SIG-M5 treated with dmso at 0.1 percent for 504 hours (cell line): ENCODE results near the gene TOR3A.
"Not testable (repeated sequence)": the region's sequence is repeated elsewhere in the genome, so short reads cannot be mapped to it uniquely, and the experiment has no call there.

Experiments
- DNase-seq: peaks from one replicate; lab custom pipeline; 2025; ENCODE audit not compliant: unreplicated experiment; lab: John Stamatoyannopoulos, UW

TOR3A gene

GRCh38 chr1:179104611-179105250 is 22.9 kb downstream of the TOR3A start:
- DNase-seq: no peak

- DNase-seq: peak; percentile 62
These were observed 23.5 kb downstream of the TOR3A start for GRCh38 chr1:179105393-179105792.

GRCh38 chr1:179107706-179108629 is 26.1 kb downstream of the TOR3A start:
- DNase-seq: no peak

DNA sequence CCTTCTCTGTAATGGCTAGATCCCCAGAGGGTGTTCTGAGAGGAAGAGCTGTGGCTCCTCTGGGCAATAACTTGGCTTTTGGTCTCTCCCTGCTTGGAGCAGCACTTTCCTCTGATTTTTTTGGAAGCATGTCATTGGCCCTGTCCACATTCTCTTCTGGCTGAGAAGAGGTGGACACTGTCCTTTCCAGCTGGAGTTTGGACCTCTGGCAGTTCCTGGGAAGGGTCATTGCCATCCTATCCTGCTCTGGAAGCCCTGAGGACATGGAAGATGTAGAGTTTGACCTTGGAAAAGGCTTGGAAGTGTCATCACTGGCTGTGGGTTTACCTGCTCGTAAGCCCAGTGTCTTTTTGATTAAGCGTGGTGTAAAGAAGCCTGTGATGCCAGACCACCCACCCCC is 26.8 kb downstream of the TOR3A start:
- DNase-seq: no peak

GRCh38 chr1:179115181-179115580 is 33.3 kb downstream of the TOR3A start:
- DNase-seq: no peak

DNA sequence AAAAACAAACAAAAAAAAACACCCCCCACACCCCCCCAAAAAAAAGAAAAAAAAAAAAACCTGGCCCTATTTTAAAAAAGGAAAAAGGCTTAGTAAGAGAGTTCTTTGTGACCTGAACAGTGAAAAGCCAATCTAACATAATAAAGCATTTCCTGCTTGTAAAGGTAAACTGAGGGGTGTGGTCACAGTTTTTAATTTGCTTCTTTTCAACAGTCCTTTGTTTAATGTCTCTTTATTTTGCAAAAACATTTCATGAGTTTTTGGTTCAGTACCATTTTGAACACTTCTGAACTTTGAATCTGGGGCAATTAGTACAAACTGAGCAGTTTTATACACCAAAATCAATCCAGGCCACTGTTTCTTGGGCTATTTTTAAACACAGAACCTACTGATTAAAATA is 37.6 kb downstream of the TOR3A start:
- DNase-seq: no peak

DNA sequence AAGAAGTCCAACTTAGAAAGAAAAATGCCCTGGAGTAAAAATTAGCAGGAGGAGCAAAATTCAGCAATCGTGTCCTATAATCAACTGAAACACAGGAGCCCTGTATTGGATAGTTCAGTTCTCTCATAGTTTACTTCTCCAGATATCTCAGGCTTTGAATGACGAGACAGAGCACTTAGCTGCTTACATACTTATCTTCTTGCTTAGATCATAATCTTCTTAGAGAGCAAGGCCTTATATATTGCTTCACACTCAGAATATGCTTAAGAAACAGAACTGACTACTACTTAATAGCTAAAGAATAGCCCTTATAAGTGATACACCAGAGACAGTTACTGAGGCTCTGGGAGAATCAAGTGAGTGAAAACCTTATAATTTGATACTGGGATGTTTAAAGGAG is 38.9 kb downstream of the TOR3A start:
- DNase-seq: no peak

DNA sequence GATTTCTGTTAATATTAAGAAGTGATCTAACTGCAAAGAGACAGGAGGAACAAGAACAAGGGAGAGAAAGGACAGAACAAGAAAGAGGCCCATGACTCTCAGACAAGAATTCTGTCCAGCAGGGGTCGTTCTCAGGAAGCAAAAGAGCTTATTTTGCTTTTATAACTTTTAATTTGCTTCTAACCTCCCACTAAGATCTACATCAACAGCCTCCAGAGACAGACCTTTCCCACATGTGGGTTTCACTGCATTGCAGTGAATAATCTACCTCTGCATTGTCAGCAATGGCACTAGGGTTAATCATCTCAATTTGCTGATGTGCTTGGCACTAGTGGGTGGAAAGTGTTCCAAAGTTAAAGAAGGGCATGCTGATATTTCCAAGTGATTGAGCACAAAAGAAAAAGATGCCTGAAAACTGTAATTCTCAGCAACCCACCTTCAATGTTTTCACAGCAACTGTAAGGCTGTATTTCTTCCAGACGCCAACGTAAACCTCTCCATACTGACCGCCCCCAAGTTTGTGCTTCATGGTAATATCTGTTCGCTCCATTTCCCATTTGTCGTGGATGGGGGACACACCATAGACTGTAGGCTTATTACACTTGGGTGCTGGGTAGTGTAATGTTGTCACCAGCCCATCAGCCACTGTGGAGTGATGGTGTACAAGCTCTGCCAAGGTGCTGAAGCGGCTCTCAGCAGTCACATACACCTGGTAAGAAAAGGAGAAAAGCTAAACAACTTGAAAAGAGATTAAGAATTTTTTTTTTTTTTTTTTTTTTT is 39.5 kb downstream of the TOR3A start:
- DNase-seq: peak; percentile 47

DNA sequence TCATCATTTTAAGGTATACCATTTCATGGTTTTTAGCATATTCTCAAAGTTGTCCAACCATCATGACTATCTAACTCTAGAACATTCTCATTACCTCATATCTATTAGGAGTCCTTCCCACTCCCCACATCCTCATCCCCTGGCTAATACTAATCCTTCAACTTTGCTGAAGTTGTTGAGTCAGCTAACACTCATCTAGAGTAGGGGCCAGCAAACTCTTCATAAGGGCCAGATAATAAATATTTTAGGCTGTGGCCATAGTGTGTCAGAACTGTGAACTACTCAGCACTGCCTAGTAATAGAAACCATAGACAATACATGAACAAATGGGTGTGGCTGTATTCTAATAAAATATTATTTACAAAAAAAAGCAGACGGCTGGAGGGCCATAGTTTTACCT is 43.0 kb downstream of the TOR3A start:
- no peak for DNase-seq

DNA sequence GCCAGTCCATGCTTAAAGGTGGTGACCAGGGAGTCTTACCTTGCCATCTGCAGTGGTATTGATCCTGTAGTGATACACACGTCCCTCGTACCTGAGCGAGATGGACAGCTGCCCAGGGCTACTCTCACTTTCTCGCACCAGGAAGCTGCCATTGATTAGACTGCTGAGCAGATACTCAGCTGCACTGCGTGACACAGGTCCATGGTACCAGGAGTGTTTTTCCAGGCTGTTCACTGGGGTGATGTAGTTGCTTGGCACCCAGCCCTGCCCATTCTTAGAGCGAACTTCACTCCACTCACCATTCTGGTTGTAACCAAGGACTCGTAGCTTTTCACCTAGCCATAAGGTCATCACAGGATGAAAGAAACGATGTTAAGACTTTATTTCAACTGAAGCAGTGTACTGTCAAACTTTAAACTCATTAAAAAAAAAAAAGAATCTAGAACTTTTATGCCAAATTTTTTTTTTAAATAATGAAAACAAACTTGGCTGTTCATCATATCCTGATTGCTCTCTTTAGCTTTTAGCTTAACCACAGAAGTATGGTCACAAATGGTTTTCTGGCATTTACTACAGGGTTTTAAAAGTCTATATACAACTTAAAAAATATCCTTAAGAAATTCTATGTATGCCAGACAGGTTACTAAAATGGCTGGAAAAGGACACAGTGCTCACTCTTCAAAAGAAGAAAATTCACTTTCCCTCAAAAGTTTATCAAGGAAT is 44.6 kb downstream of the TOR3A start:
- DNase-seq: no peak

DNA sequence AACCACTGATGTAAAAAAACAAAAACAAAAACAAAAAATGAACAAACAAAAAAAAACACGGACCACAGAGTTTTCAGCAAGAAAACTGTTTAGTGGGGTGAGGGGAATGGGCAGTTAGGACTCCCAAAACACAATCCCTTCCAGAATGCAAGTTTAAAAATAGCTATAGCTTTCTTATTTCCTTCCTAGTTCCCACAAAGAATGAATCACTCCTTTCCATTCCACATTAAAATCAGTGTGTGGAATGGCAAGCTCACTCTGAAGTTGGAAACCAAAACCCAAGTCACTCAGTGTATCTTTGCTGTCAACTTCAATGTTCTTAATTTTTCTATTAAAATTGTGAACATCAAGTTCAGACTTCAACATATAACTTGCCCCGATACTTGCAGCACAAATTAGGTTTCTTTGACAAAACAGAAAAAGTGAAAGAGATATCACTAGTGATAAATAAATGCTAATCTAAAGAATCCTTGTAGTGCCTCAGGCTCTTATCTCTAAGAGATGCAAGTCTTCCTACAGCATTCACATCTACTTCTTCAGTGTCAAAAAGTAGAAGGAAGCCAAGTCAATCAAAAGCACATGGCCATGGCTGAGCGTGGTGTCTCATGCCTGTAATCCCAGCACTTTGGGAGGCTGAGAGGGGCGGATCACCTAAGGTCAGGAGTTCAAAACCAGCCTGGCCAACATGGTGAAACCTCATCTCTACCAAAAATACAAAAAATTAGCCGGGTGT is 45.5 kb downstream of the TOR3A start:
- DNase-seq: no peak

- DNase-seq: peak; percentile 25
These were observed 46.6 kb downstream of the TOR3A start for GRCh38 chr1:179128520-179128919.

DNA sequence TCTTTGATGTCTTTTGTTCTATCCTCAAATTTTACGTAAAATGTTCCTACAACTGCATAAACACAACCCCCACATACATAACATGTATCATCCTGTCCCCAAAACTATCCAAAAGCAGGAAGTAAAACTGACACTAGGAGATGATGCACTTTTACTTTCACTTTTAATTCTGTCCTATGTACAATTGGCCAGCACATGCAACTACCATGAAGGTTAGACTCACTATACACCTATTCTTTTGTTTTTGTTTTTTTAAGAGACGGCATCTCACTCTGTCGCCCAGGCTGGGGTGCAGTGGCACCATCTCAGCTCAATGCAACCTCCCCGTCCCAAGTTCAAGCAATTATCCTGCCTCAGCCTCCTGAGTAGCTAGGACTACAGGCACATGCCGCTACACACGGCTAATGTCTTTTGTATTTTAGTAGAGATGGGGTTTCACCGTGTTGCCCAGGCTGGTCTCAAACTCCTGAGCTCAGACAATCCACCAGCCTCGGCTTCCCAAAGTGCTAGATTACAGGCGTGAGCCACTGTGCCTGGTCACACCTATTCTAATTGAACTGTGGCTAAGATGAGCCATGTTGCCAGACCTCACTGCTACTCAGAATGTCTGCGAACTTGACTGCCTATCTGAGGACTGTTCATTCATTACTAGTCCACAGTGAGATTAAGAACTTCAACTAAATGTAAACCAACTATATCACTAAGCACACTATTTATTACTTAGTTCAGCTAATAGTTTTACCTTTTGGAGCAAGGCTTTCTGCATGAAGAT is 48.0 kb downstream of the TOR3A start:
- DNase-seq: peak; percentile 91

- not testable (repeated sequence) for DNase-seq
These were observed 53.3 kb downstream of the TOR3A start for GRCh38 chr1:179135168-179135567.

DNA sequence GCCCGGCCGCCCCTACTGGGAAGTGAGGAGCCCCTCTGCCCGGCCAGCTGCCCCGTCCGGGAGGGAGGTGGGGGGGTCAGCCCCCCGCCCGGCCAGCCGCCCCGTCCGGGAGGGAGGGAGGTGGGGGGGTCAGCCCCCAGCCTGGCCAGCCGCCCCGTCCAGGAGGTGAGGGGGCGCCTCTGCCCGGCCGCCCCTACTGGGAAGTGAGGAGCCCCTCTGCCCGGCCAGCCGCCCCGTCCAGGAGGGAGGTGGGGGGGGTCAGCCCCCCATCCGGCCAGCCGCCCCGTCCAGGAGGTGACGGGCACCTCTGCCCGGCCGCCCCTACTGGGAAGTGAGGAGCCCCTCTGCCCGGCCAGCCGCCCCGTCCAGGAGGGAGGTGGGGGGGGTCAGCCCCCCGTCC is 53.8 kb downstream of the TOR3A start:
- DNase-seq: not testable (repeated sequence)

GRCh38 chr1:179137617-179138255 is 55.9 kb downstream of the TOR3A start:
- no peak for DNase-seq

GRCh38 chr1:179138755-179139154 is 56.9 kb downstream of the TOR3A start:
- DNase-seq: not testable (repeated sequence)

DNA sequence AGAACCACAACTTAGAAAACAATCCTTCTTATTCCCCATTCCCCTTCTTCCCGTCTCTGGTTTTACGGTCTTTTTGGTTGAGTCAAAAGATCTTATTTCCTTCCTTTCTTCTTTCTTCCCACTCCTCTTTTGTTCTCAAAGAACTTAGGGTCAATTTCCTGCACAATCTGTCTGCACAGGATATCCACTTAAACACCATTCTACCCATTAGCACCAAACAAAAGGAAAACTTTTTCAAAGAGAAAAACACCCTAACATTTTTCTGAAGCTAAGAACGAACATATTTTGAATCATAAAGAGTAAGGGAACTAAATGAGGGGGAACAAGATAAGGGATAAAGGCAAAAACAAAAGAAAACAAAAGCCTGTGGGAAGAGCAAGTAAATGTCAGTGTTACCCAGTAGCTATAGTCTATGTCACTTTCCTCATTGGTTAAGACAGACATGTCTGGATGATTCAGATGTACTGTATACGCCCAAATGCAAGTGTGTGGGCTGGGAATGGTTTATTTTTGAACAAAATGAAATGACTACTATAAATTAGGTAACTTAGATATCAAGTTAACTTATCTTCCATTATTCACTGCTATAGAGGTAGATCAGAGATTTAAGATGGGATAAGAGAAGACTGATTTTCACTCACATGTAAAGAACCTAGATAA is 59.9 kb downstream of the TOR3A start:
- DNase-seq: no peak
